ENCODE data around the gene TBCK. TPM values are rescaled to one million over a fixed set of nuclear protein-coding genes. Genes with fewer than 3 reads are reported as not detected.

The TBCK gene
- total RNA-seq, 5 donors from 2014 or later (not counting 1 experiment from before 2014, with no cell fraction given), result 43.5 to 49.9 (median 48.1) TPM

- Histone ChIP-seq H3K27ac (ENCODE audit: low read length) (no peak overlapping the region), H3K9me3 (no peaks in the 10 kb centered on the region), H3K4me3 (ENCODE audit: control insufficient read depth in 1 of 2, extremely low read depth in 1 of 2, low read length in 1 of 2) (no peak overlapping the region), H3K27me3 (replicated peaks in 1 of 2; ENCODE audit: control insufficient read depth in 2 of 2, extremely low read depth in 1 of 2, insufficient read depth in 2 of 2, low read length in 1 of 2) (no peaks in the 10 kb centered on the region), H3K4me1 (ENCODE audit: control insufficient read depth in 1 of 2, extremely low read depth in 1 of 2, insufficient read depth in 2 of 2, low read length in 2 of 2) (no peaks in the 10 kb centered on the region), H3K36me3 (ENCODE audit: control insufficient read depth in 2 of 2, extremely low read depth in 1 of 2, insufficient read depth in 1 of 2, low read length in 1 of 2) (no peaks in the 10 kb centered on the region)
- CTCF ChIA-PET, result interaction anchor here in 1 of 2 donors (0.6 kb wide), 1 partner anchor 29 kb away, joined by 3 read pairs; no protein-coding TSS in a partner anchor
- 93% methylated on average over 4 of the region's 5 CpGs for WGBS (ENCODE audit: insufficient coverage)
- no peaks in the 10 kb centered on the region for H3K27me3 Mint-ChIP-seq
- no peak for DNase-seq
- POLR2A ChIA-PET, result no interaction called here
- H3K4me1 Mint-ChIP-seq, result no peaks in the 10 kb centered on the region
- ATAC-seq (replicated peaks in 1 of 4), result no peak
- H3K36me3 Mint-ChIP-seq, result peaks cover 34% of the 10 kb centered on the region
- no peak overlapping the region for H3K4me3 Mint-ChIP-seq
- H3K9me3 Mint-ChIP-seq, result no peaks in the 10 kb centered on the region
- no peak overlapping the region for H3K27ac Mint-ChIP-seq
Measured at GRCh38 chr4:106208481-106209460, 107.2 kb downstream of the TBCK start.

DNA sequence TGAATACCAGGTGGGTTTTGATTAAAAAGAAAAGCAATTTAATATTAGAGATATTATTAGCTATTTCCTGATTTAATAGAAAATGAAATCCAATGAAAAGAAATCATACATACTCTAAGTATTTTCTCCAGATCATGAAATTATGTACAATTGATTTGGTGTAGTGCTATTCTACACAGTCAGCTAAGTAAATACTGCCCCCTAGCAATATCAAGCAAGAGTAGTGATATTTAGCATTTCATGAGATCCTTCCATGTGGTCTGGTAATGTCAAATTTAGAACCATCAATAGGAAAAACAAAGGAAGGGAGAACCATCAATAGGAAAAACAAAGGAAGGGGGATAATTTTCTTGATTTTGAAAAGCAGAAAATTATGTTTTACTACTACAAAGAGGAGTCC lies 114.6 kb downstream of the TBCK start:
- Mint-ChIP-seq H3K27ac (no peak overlapping the region), H3K36me3 (peaks cover 19% of the 10 kb centered on the region), H3K4me3 (no peak overlapping the region), H3K9me3 (no peaks in the 10 kb centered on the region), H3K4me1 (no peaks in the 10 kb centered on the region), H3K27me3 (no peaks in the 10 kb centered on the region)
- no peaks in the 10 kb centered on the region for H3K4me1 ChIP-seq (ENCODE audit: control insufficient read depth in 1 of 2, extremely low read depth in 1 of 2, insufficient read depth in 2 of 2, low read length in 2 of 2)
- ChIA-PET CTCF (no interaction called here), POLR2A (no interaction called here)
- no peak overlapping the region for H3K4me3 ChIP-seq (ENCODE audit: control insufficient read depth in 1 of 2, extremely low read depth in 1 of 2, low read length in 1 of 2)
- H3K9me3 ChIP-seq, result no peaks in the 10 kb centered on the region
- ATAC-seq (replicated peaks in 1 of 4) (no peak), DNase-seq (no peak)
- H3K36me3 ChIP-seq (ENCODE audit: control insufficient read depth in 2 of 2, extremely low read depth in 1 of 2, insufficient read depth in 1 of 2, low read length in 1 of 2), result peaks cover 0 to 3% of the 10 kb centered on the region in 2 donors
- no peaks in the 10 kb centered on the region for H3K27me3 ChIP-seq (replicated peaks in 1 of 2; ENCODE audit: control insufficient read depth in 2 of 2, extremely low read depth in 1 of 2, insufficient read depth in 2 of 2, low read length in 1 of 2)
- no peak overlapping the region for H3K27ac ChIP-seq (ENCODE audit: low read length)

GRCh38 chr4:106195435-106195950 lies 120.5 kb downstream of the TBCK start:
- no peaks in the 10 kb centered on the region for H3K4me1 Mint-ChIP-seq
- Histone ChIP-seq H3K9me3 (no peaks in the 10 kb centered on the region), H3K4me3 (ENCODE audit: control insufficient read depth in 1 of 2, extremely low read depth in 1 of 2, low read length in 1 of 2) (no peak overlapping the region), H3K36me3 (ENCODE audit: control insufficient read depth in 2 of 2, extremely low read depth in 1 of 2, insufficient read depth in 1 of 2, low read length in 1 of 2) (peaks cover 3 to 19% of the 10 kb centered on the region in 2 donors), H3K4me1 (ENCODE audit: control insufficient read depth in 1 of 2, extremely low read depth in 1 of 2, insufficient read depth in 2 of 2, low read length in 2 of 2) (no peaks in the 10 kb centered on the region), H3K27me3 (replicated peaks in 1 of 2; ENCODE audit: control insufficient read depth in 2 of 2, extremely low read depth in 1 of 2, insufficient read depth in 2 of 2, low read length in 1 of 2) (no peaks in the 10 kb centered on the region), H3K27ac (ENCODE audit: low read length) (no peak overlapping the region)
- H3K4me3 Mint-ChIP-seq, result no peak overlapping the region
- DNase-seq (no peak), ATAC-seq (replicated peaks in 1 of 4) (no peak)
- peaks cover 56% of the 10 kb centered on the region for H3K36me3 Mint-ChIP-seq
- H3K9me3 Mint-ChIP-seq, result no peaks in the 10 kb centered on the region
- H3K27me3 Mint-ChIP-seq, result no peaks in the 10 kb centered on the region
- CTCF ChIA-PET, result no interaction called here
- POLR2A ChIA-PET, result no interaction called here
- WGBS (ENCODE audit: insufficient coverage), result 100% methylated on average over 1 of the region's 1 CpG
- no peak overlapping the region for H3K27ac Mint-ChIP-seq

GRCh38 chr4:106194801-106195200 lies 121.2 kb downstream of the TBCK start:
- Histone ChIP-seq H3K4me3 (ENCODE audit: control insufficient read depth in 1 of 2, extremely low read depth in 1 of 2, low read length in 1 of 2) (no peak overlapping the region), H3K27me3 (replicated peaks in 1 of 2; ENCODE audit: control insufficient read depth in 2 of 2, extremely low read depth in 1 of 2, insufficient read depth in 2 of 2, low read length in 1 of 2) (no peaks in the 10 kb centered on the region), H3K9me3 (no peaks in the 10 kb centered on the region), H3K36me3 (ENCODE audit: control insufficient read depth in 2 of 2, extremely low read depth in 1 of 2, insufficient read depth in 1 of 2, low read length in 1 of 2) (peaks cover 0 to 19% of the 10 kb centered on the region in 2 donors), H3K27ac (ENCODE audit: low read length) (no peak overlapping the region), H3K4me1 (ENCODE audit: control insufficient read depth in 1 of 2, extremely low read depth in 1 of 2, insufficient read depth in 2 of 2, low read length in 2 of 2) (no peaks in the 10 kb centered on the region)
- POLR2A ChIA-PET, result no interaction called here
- no peak overlapping the region for H3K4me3 Mint-ChIP-seq
- DNase-seq (no peak), ATAC-seq (replicated peaks in 1 of 4) (no peak)
- H3K27ac Mint-ChIP-seq, result no peak overlapping the region
- WGBS (ENCODE audit: insufficient coverage), result no CpG with 5 or more reads among the region's 1 CpG
- no peaks in the 10 kb centered on the region for H3K27me3 Mint-ChIP-seq
- no peaks in the 10 kb centered on the region for H3K4me1 Mint-ChIP-seq
- peaks cover 57% of the 10 kb centered on the region for H3K36me3 Mint-ChIP-seq
- no peaks in the 10 kb centered on the region for H3K9me3 Mint-ChIP-seq
- CTCF ChIA-PET, result no interaction called here

- ChIA-PET CTCF (no interaction called here), POLR2A (no interaction called here)
- H3K27me3 Mint-ChIP-seq, result no peaks in the 10 kb centered on the region
- H3K36me3 Mint-ChIP-seq, result peaks cover 69% of the 10 kb centered on the region
- no peak overlapping the region for H3K27ac Mint-ChIP-seq
- no peaks in the 10 kb centered on the region for H3K4me1 Mint-ChIP-seq
- DNase-seq (no peak), ATAC-seq (replicated peaks in 1 of 4) (no peak)
- no peaks in the 10 kb centered on the region for H3K9me3 ChIP-seq
- H3K4me3 ChIP-seq (ENCODE audit: control insufficient read depth in 1 of 2, extremely low read depth in 1 of 2, low read length in 1 of 2), result no peak overlapping the region
- no peak overlapping the region for H3K4me3 Mint-ChIP-seq
- no peaks in the 10 kb centered on the region for H3K4me1 ChIP-seq (ENCODE audit: control insufficient read depth in 1 of 2, extremely low read depth in 1 of 2, insufficient read depth in 2 of 2, low read length in 2 of 2)
- no CpG with 5 or more reads among the region's 1 CpG for WGBS (ENCODE audit: insufficient coverage)
- peaks cover 7 to 19% of the 10 kb centered on the region in 2 donors for H3K36me3 ChIP-seq (ENCODE audit: control insufficient read depth in 2 of 2, extremely low read depth in 1 of 2, insufficient read depth in 1 of 2, low read length in 1 of 2)
- no peaks in the 10 kb centered on the region for H3K27me3 ChIP-seq (replicated peaks in 1 of 2; ENCODE audit: control insufficient read depth in 2 of 2, extremely low read depth in 1 of 2, insufficient read depth in 2 of 2, low read length in 1 of 2)
- no peak overlapping the region for H3K27ac ChIP-seq (ENCODE audit: low read length)
- no peaks in the 10 kb centered on the region for H3K9me3 Mint-ChIP-seq
Measured at GRCh38 chr4:106192131-106192530, 123.9 kb downstream of the TBCK start.

DNA sequence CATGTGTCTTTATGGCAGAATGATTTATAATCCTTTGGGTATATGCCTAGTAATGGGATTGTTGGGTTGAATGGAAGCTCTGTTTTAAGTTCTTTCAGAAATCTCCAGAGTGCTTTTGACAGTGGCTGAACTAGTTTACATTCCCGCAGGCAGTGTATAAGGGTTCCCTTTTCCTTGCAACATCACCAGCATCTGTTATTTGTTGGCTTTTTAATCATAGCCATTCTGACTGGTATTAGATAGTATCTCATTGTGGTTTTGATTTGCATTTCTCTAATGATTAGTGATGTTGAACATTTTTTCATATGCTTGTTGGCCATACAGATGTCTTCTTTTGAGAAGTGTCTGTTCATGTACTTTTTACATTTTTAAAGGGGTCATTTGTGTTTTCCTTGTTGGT lies 129.8 kb downstream of the TBCK start:
- no peak overlapping the region for H3K27ac ChIP-seq (ENCODE audit: low read length)
- peaks cover 5 to 7% of the 10 kb centered on the region in 2 donors for H3K36me3 ChIP-seq (ENCODE audit: control insufficient read depth in 2 of 2, extremely low read depth in 1 of 2, insufficient read depth in 1 of 2, low read length in 1 of 2)
- peaks cover 82% of the 10 kb centered on the region for H3K36me3 Mint-ChIP-seq
- no peak overlapping the region for H3K27ac Mint-ChIP-seq
- WGBS (ENCODE audit: insufficient coverage), result no CpG with 5 or more reads among the region's 1 CpG
- CTCF ChIA-PET, result no interaction called here
- no peaks in the 10 kb centered on the region for H3K27me3 Mint-ChIP-seq
- POLR2A ChIA-PET, result no interaction called here
- H3K27me3 ChIP-seq (replicated peaks in 1 of 2; ENCODE audit: control insufficient read depth in 2 of 2, extremely low read depth in 1 of 2, insufficient read depth in 2 of 2, low read length in 1 of 2), result no peaks in the 10 kb centered on the region
- H3K4me1 Mint-ChIP-seq, result no peaks in the 10 kb centered on the region
- no peak overlapping the region for H3K4me3 Mint-ChIP-seq
- peaks cover 4 to 22% (median 14%) of the 10 kb centered on the region in 3 donors for H3K9me3 Mint-ChIP-seq
- ATAC-seq (replicated peaks in 1 of 4), result no peak
- no peaks in the 10 kb centered on the region for H3K4me1 ChIP-seq (ENCODE audit: control insufficient read depth in 1 of 2, extremely low read depth in 1 of 2, insufficient read depth in 2 of 2, low read length in 2 of 2)
- no peak overlapping the region for H3K4me3 ChIP-seq (ENCODE audit: control insufficient read depth in 1 of 2, extremely low read depth in 1 of 2, low read length in 1 of 2)
- DNase-seq, result no peak
- no peaks in the 10 kb centered on the region for H3K9me3 ChIP-seq
